Thyroid gland (tissue), 4 donors: ENCODE data around the gene WNT7A. TPM values are rescaled to one million over a fixed set of nuclear protein-coding genes. Genes with fewer than 3 reads are reported as not detected.
"Not testable (repeated sequence)": the region's sequence is repeated elsewhere in the genome, so short reads cannot be mapped to it uniquely, and the experiment has no call there.

Experiments used
- DNase-seq, 2 donors: peaks; one replicate each; pipeline ENCODE4 v3.0.0-alpha.2; 2019
- H3K27ac ChIP-seq, 3 donors: fragments of 200-600 bp; sonication (generic); 1 replicate in 2 of 3; 2 replicates in 1 of 3; pipeline ENCODE4 v1.5.1; 2016 to 2019; ENCODE audit warnings: mild to moderate bottlenecking in 1 of 3, moderate library complexity in 1 of 3
- H3K27me3 ChIP-seq: fragments of 200-600 bp; sonication (generic); one replicate; pipeline ENCODE4 v1.5.1; 2019
- H3K36me3 ChIP-seq, 2 donors: fragments of 200-600 bp; sonication (generic); one replicate each; pipeline ENCODE4 v1.5.1; 2016 to 2019
- H3K4me1 ChIP-seq, 2 donors: fragments of 200-600 bp; sonication (generic); one replicate each; pipeline ENCODE4 v1.5.1; 2017 to 2019
- H3K4me3 ChIP-seq, 3 donors: fragments of 200-600 bp; sonication (generic); replicated peaks in 1 of 3; 1 replicate in 2 of 3; 2 replicates in 1 of 3; pipeline ENCODE4 v1.5.1; 2016; ENCODE audit warnings: mild to moderate bottlenecking in 1 of 3
- H3K9me3 ChIP-seq: fragments of 200-600 bp; sonication (generic); one replicate; pipeline ENCODE4 v1.5.1; 2017
- CTCF ChIP-seq, 6 experiments: fragments of 200-600 bp in 3 of 6; fragments of 450-650 bp in 3 of 6; sonication (generic) in 3 of 6; IDR thresholded peaks; one replicate each; pipeline ENCODE4 v1.5.1; 2016 to 2019; ENCODE audit warnings: antibody characterized with exemption in 6 of 6, mild to moderate bottlenecking in 2 of 6, inconsistent platforms in 1 of 6, moderate library complexity in 1 of 6
- POLR2A ChIP-seq, 2 donors: fragments of 450-650 bp; IDR thresholded peaks; one replicate each; pipeline ENCODE4 v1.6.1; 2017; ENCODE audit warnings: antibody characterized with exemption in 2 of 2, mild to moderate bottlenecking in 2 of 2, moderate library complexity in 1 of 2
- WGBS, 2 donors: methylation state at CpG; one replicate each; pipeline ENCODE4 v1.1.5; 2017; 5-methylcytosine and 5-hydroxymethylcytosine counted together
- intact Hi-C: fragments of 100-400 bp; cut with DNase I; formaldehyde crosslinking; loops from one replicate; pipeline ENCODE4 v1.15.1; 2023
- total RNA-seq, 4 donors: library from RNA; depleted of rRNA; stranded (reverse); fragments of >200 nt; gene quantifications; one replicate each; pipeline ENCODE4 v1.2.3, GENCODE V29; 2016

Gene WNT7A
- not detected for total RNA-seq

GRCh38 chr3:13879946-13880810 is at the start of gene WNT7A:
TSS of gene WNT7A (minus strand) at chr3:13880071. CDS start at chr3:13879816, 255 bp downstream.
- H3K36me3 ChIP-seq, result no peaks in the 10 kb centered on the region
- intact Hi-C loops, result no loop called here
- peaks cover 15 to 30% of the 10 kb centered on the region in 2 donors for H3K4me1 ChIP-seq
- peak within 1 kb of the TSS in 1 of 3 donors; percentile 14 for H3K4me3 ChIP-seq
- peaks cover 14% of the 10 kb centered on the region for H3K27me3 ChIP-seq
- H3K9me3 ChIP-seq, result no peaks in the 10 kb centered on the region
- WGBS, 2 donors, result 1% methylated on average over 19 of the region's 90 CpGs; no CpG with 5 or more reads in 1 of the 2 donors
- DNase-seq, result peak in 1 of 2 donors; percentile 27
- no peak within 1 kb of the TSS for H3K27ac ChIP-seq
- TF ChIP-seq CTCF (IDR thresholded peaks at IDR 0.05) (peak in 3 of 6 experiments; percentile 15 to 54 (median 37)), POLR2A (IDR thresholded peaks at IDR 0.05) (no peak)

- H3K9me3 ChIP-seq, H3K27me3 ChIP-seq, H3K36me3 ChIP-seq, intact Hi-C loops, H3K4me1 ChIP-seq, H3K27ac ChIP-seq, H3K4me3 ChIP-seq, DNase-seq: not testable (repeated sequence)
- 89 to 94% methylated on average over 1 of the region's 1 CpG for WGBS, 2 donors
These were observed 48.9 kb upstream of the WNT7A start for GRCh38 chr3:13928741-13929140.

GRCh38 chr3:13927295-13927694 is 47.4 kb upstream of the WNT7A start:
- WGBS, 2 donors, result 72 to 76% methylated on average over 6 to 7 of the region's 7 CpGs
- no peak for TF ChIP-seq POLR2A (IDR thresholded peaks at IDR 0.05)
- TF ChIP-seq CTCF (IDR thresholded peaks at IDR 0.05), result no peak
- no peaks in the 10 kb centered on the region for H3K4me1 ChIP-seq
- H3K4me3 ChIP-seq, result no peak overlapping the region
- no peaks in the 10 kb centered on the region for H3K27me3 ChIP-seq
- intact Hi-C loops, result no loop called here
- no peaks in the 10 kb centered on the region for H3K36me3 ChIP-seq
- no peak overlapping the region for H3K27ac ChIP-seq
- H3K9me3 ChIP-seq, result no peaks in the 10 kb centered on the region
- no peak for DNase-seq

GRCh38 chr3:13916375-13916774 is 36.5 kb upstream of the WNT7A start:
- no peak for TF ChIP-seq CTCF (IDR thresholded peaks at IDR 0.05)
- no peak for TF ChIP-seq POLR2A (IDR thresholded peaks at IDR 0.05)
- no peak overlapping the region for H3K27ac ChIP-seq
- H3K4me3 ChIP-seq, result no peak overlapping the region
- intact Hi-C loops, result no loop called here
- H3K36me3 ChIP-seq, result no peaks in the 10 kb centered on the region
- WGBS, 2 donors, result 78 to 91% methylated on average over 1 of the region's 1 CpG
- no peak for DNase-seq
- no peaks in the 10 kb centered on the region for H3K9me3 ChIP-seq
- no peaks in the 10 kb centered on the region for H3K4me1 ChIP-seq
- H3K27me3 ChIP-seq, result no peaks in the 10 kb centered on the region

GRCh38 chr3:13902648-13903238 is 22.9 kb upstream of the WNT7A start:
- H3K27me3 ChIP-seq, result no peaks in the 10 kb centered on the region
- no peaks in the 10 kb centered on the region for H3K4me1 ChIP-seq
- DNase-seq, result no peak
- H3K9me3 ChIP-seq, result no peaks in the 10 kb centered on the region
- intact Hi-C loops, result no loop called here
- no peaks in the 10 kb centered on the region for H3K36me3 ChIP-seq
- TF ChIP-seq CTCF (IDR thresholded peaks at IDR 0.05) (no peak), POLR2A (IDR thresholded peaks at IDR 0.05) (no peak)
- no peak overlapping the region for H3K27ac ChIP-seq
- 55 to 65% methylated on average over 1 of the region's 1 CpG for WGBS, 2 donors
- no peak overlapping the region for H3K4me3 ChIP-seq
